ENCODE results near the gene SGO2.

- TF ChIP-seq POLR2A (IDR thresholded peaks at IDR 0.05; ENCODE audit: low read depth, low read length): no peak
- TF ChIP-seq TAF1 (IDR thresholded peaks at IDR 0.05; ENCODE audit: borderline replicate concordance, low read depth, low read length): no peak
Observed at GRCh38 chr2:200567932-200568331, 41.9 kb downstream of the SGO2 start.

Data from GM12892 (cell line).